Hepatocyte (in vitro differentiated cells): ENCODE results near the gene TRIOBP. TPM values are rescaled to one million over a fixed set of nuclear protein-coding genes. Genes with fewer than 3 reads are reported as not detected.

ENCODE experiments used
- DNase-seq: peaks from one replicate; pipeline ENCODE4 v3.0.0-alpha.2; 2016; ENCODE audit warnings: low spot score
- H2AFZ ChIP-seq: fragments of 200-600 bp; sonication (generic); 2 replicates; pipeline ENCODE4 v1.6.0; 2016; ENCODE audit warnings: antibody characterized with exemption, mild to moderate bottlenecking
- H3K27ac ChIP-seq: fragments of 200-600 bp; sonication (generic); 2 replicates; pipeline ENCODE4 v1.5.1; 2016; ENCODE audit warnings: mild to moderate bottlenecking
- H3K27me3 ChIP-seq: fragments of 200-600 bp; sonication (generic); 2 replicates; pipeline ENCODE4 v1.6.1; 2016
- H3K36me3 ChIP-seq: fragments of 200-600 bp; sonication (generic); replicated peaks from 2 replicates; pipeline ENCODE4 v1.5.1; 2016; ENCODE audit warnings: low read depth; ENCODE audit not compliant: insufficient read depth
- H3K4me1 ChIP-seq: fragments of 200-600 bp; sonication (generic); 2 replicates; pipeline ENCODE4 v1.5.1; 2016; ENCODE audit warnings: mild to moderate bottlenecking, moderate library complexity; ENCODE audit not compliant: insufficient read depth
- H3K4me2 ChIP-seq: fragments of 200-600 bp; sonication (generic); 2 replicates; pipeline ENCODE4 v1.6.0; 2016
- H3K4me3 ChIP-seq: fragments of 200-600 bp; sonication (generic); 2 replicates; pipeline ENCODE4 v1.5.1; 2016; ENCODE audit warnings: mild to moderate bottlenecking
- H3K79me2 ChIP-seq: fragments of 200-600 bp; sonication (generic); 2 replicates; pipeline ENCODE4 v1.6.0; 2017; ENCODE audit warnings: mild to moderate bottlenecking
- H3K9me2 ChIP-seq: fragments of 200-600 bp; sonication (generic); replicated peaks from 2 replicates; pipeline ENCODE4 v1.6.0; 2017; ENCODE audit warnings: mild to moderate bottlenecking; ENCODE audit not compliant: insufficient read depth
- H3K9me3 ChIP-seq: fragments of 200-600 bp; sonication (generic); 2 replicates; pipeline ENCODE4 v1.5.1; 2016; ENCODE audit warnings: low read depth, mild to moderate bottlenecking
- H4K20me1 ChIP-seq: fragments of 200-600 bp; sonication (generic); 2 replicates; pipeline ENCODE4 v1.6.0; 2016; ENCODE audit warnings: mild to moderate bottlenecking; ENCODE audit not compliant: insufficient read depth, poor library complexity, severe bottlenecking
- EZH2 ChIP-seq: fragments of 200-600 bp; sonication (generic); IDR thresholded peaks from 2 replicates; pipeline ENCODE4 v1.6.1; 2016; ENCODE audit warnings: antibody characterized with exemption, mild to moderate bottlenecking, borderline replicate concordance
- EZH2phosphoT487 ChIP-seq: fragments of 200-600 bp; sonication (generic); IDR thresholded peaks from one replicate; pipeline ENCODE4 v1.6.1; 2018; ENCODE audit warnings: antibody characterized with exemption, mild to moderate bottlenecking, low read depth, moderate library complexity; ENCODE audit not compliant: unreplicated experiment, severe bottlenecking
- WGBS: methylation state at CpG from one replicate; pipeline ENCODE4 v1.1.6; 2016; ENCODE audit warnings: low lambda C conversion rate; ENCODE audit errors: missing lambda C conversion rate; 5-methylcytosine and 5-hydroxymethylcytosine counted together
- polyA plus RNA-seq: library from polyadenylated mRNA; unstranded; fragments of >200 nt; fragmentation: Nextera tagmentation; extraction: Ambion mirVana; gene quantifications from 2 replicates; pipeline ENCODE4 v1.2.1, GENCODE V29; 2016
- total RNA-seq: library from RNA; depleted of rRNA; stranded (reverse); fragments of >200 nt; gene quantifications from 2 replicates; pipeline ENCODE4 v1.2.3, GENCODE V29; 2014
- TF ChIP-seq, protein P1 (sequence below): fragments of 200-600 bp; sonication (generic); IDR thresholded peaks from 2 replicates; pipeline ENCODE4 v1.5.1; 2016; ENCODE audit warnings: antibody characterized with exemption, mild to moderate bottlenecking; ENCODE audit not compliant: poor library complexity

TRIOBP gene
- total and polyA plus RNA-seq, 2 experiments from 2014 or later = 57.2 to 96.1 TPM

DNA sequence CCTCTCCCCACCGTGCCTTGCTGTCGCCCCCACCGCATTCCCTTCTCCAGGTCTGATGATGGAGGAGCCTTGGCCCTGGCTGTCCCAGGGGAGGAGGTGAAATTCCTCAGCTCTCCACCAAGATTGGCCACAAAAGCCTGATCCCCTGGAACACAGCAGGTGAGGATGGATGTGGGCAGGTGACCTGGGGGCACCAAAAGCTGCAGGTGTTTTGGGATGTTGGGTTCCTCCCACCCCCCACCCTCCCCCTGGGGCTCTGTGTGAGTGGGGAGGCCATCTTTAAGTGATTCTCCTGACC lies 639 bp downstream of the TRIOBP start:
- Histone ChIP-seq H3K27me3 (no peaks in the 10 kb centered on the region), H4K20me1 (no peaks in the 10 kb centered on the region), H3K79me2 (no peaks in the 10 kb centered on the region), H3K9me2 (no peaks in the 10 kb centered on the region), H3K27ac (peak overlapping the region; percentile 5), H3K4me3 (no peak overlapping the region), H3K36me3 (no peaks in the 10 kb centered on the region), H3K4me2 (peak overlapping the region; percentile 76), H2AFZ (peak overlapping the region; percentile 7), H3K9me3 (no peaks in the 10 kb centered on the region), H3K4me1 (no peaks in the 10 kb centered on the region)
- WGBS = 23% methylated on average over 3 of the region's 3 CpGs
- no peak for TF ChIP-seq EZH2phosphoT487
- no peak for TF ChIP-seq EZH2
- TF ChIP-seq, protein P1, sequence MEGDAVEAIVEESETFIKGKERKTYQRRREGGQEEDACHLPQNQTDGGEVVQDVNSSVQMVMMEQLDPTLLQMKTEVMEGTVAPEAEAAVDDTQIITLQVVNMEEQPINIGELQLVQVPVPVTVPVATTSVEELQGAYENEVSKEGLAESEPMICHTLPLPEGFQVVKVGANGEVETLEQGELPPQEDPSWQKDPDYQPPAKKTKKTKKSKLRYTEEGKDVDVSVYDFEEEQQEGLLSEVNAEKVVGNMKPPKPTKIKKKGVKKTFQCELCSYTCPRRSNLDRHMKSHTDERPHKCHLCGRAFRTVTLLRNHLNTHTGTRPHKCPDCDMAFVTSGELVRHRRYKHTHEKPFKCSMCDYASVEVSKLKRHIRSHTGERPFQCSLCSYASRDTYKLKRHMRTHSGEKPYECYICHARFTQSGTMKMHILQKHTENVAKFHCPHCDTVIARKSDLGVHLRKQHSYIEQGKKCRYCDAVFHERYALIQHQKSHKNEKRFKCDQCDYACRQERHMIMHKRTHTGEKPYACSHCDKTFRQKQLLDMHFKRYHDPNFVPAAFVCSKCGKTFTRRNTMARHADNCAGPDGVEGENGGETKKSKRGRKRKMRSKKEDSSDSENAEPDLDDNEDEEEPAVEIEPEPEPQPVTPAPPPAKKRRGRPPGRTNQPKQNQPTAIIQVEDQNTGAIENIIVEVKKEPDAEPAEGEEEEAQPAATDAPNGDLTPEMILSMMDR = no peak
- DNase-seq = no peak

DNA sequence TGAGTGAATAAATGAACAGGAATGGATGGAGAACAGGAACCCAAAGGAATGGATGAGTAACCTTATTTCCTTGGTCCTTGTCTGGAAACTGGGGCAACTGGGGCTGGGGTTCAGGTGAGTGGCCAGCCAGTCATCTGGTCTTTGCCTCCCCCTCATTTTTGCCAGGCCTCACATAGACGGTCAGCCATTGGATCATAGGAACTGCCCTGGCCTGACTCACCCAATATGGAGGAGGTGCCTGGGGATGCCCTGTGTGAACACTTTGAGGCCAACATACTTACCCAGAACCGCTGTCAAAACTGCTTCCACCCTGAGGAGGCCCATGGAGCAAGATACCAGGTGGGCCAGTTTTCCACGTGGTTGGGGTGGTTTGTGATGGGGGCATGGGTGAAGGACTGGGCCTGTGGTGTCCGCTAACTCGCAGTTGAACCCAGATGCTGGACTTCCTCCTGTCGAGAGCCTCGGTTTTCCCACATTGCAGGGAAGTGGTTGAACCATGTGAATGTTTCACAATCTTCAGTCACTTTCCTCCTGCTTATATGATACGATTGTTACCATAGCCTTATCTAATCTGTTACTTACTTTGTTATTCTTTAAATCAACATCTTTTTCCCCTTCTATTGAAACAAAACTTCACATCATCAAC lies 4.4 kb downstream of the TRIOBP start:
- no peak for DNase-seq
- H3K27ac ChIP-seq = no peak overlapping the region

DNA sequence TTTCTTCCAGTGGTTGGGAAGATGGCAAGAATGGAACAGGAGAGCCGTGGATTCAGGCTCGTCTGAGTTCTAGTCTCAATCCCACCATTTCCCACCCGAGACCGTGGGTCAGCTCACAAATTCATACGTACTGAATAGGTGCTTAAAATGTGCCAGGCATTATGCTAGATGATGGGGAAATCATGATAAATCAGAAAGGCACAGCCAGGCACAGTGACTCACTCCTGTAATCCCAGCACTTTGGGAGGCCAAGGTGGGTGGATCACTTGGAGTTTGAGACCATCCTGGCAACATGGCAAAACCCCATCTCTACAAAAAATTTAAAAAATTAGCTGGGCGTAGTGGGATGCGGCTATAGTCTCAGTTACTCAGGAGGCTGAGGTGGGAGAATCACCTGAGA lies 7.1 kb downstream of the TRIOBP start:
- H3K27me3 ChIP-seq = no peaks in the 10 kb centered on the region
- H3K4me2 ChIP-seq = no peak overlapping the region
- no peaks in the 10 kb centered on the region for H3K9me3 ChIP-seq
- H2AFZ ChIP-seq = no peak overlapping the region
- no peak for DNase-seq
- no peaks in the 10 kb centered on the region for H3K9me2 ChIP-seq
- no peaks in the 10 kb centered on the region for H3K79me2 ChIP-seq
- TF ChIP-seq, protein P1 = no peak
- TF ChIP-seq EZH2phosphoT487 (no peak), EZH2 (no peak)
- H3K4me3 ChIP-seq = no peak overlapping the region
- no peaks in the 10 kb centered on the region for H4K20me1 ChIP-seq
- H3K4me1 ChIP-seq = no peaks in the 10 kb centered on the region
- WGBS = 80% methylated on average over 7 of the region's 7 CpGs
- no peak overlapping the region for H3K27ac ChIP-seq
- H3K36me3 ChIP-seq = no peaks in the 10 kb centered on the region

More for the DNA sequence above, 4.4 kb downstream of the TRIOBP start:
- Histone ChIP-seq H3K9me3 (no peaks in the 10 kb centered on the region), H3K4me3 (no peak overlapping the region), H3K9me2 (no peaks in the 10 kb centered on the region), H4K20me1 (no peaks in the 10 kb centered on the region), H3K36me3 (no peaks in the 10 kb centered on the region), H2AFZ (no peak overlapping the region), H3K4me1 (no peaks in the 10 kb centered on the region), H3K27me3 (no peaks in the 10 kb centered on the region), H3K4me2 (no peak overlapping the region), H3K79me2 (no peaks in the 10 kb centered on the region)
- TF ChIP-seq EZH2phosphoT487 (no peak), EZH2 (no peak)
- TF ChIP-seq, protein P1 = no peak
- 84% methylated on average over 8 of the region's 8 CpGs for WGBS

DNA sequence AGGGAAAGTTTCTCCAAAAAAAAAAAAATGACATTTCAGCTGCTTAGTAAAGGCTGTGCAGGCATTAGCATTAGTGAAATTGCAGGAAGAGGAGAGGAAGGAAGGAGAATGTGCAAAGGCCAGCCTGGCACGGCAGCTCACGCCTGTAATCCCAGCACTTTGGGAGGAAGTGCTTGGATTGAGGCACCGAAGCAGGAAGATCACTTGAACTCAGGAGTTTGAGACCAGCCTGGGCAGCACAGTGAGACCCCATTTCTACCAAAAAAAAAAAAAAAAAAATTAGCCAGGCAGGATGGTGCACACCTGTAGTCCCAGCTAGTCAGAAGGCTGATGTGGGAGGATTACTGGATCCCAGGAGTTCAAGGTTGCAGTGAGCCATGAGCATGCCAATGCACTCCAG lies 7.8 kb downstream of the TRIOBP start:
- no peak for TF ChIP-seq EZH2phosphoT487
- TF ChIP-seq, protein P1 = no peak
- TF ChIP-seq EZH2 = no peak
- DNase-seq = no peak
- no peak overlapping the region for H3K4me3 ChIP-seq
- no peak overlapping the region for H2AFZ ChIP-seq
- H3K79me2 ChIP-seq = no peaks in the 10 kb centered on the region
- no peaks in the 10 kb centered on the region for H3K9me2 ChIP-seq
- H3K9me3 ChIP-seq = no peaks in the 10 kb centered on the region
- WGBS = 95% methylated on average over 3 of the region's 3 CpGs
- no peaks in the 10 kb centered on the region for H3K4me1 ChIP-seq
- H3K36me3 ChIP-seq = no peaks in the 10 kb centered on the region
- no peak overlapping the region for H3K27ac ChIP-seq
- no peaks in the 10 kb centered on the region for H4K20me1 ChIP-seq
- no peaks in the 10 kb centered on the region for H3K27me3 ChIP-seq
- H3K4me2 ChIP-seq = no peak overlapping the region
